ENCODE results near the gene CLPTM1L. TPM values are rescaled to one million over a fixed set of nuclear protein-coding genes. Genes with fewer than 3 reads are reported as not detected.
"Not testable (repeated sequence)": the region's sequence is repeated elsewhere in the genome, so short reads cannot be mapped to it uniquely, and the experiment has no call there.

CLPTM1L gene
- total RNA-seq, 2 donors from 2014 or later = 70.5 to 80.9 TPM

DNA sequence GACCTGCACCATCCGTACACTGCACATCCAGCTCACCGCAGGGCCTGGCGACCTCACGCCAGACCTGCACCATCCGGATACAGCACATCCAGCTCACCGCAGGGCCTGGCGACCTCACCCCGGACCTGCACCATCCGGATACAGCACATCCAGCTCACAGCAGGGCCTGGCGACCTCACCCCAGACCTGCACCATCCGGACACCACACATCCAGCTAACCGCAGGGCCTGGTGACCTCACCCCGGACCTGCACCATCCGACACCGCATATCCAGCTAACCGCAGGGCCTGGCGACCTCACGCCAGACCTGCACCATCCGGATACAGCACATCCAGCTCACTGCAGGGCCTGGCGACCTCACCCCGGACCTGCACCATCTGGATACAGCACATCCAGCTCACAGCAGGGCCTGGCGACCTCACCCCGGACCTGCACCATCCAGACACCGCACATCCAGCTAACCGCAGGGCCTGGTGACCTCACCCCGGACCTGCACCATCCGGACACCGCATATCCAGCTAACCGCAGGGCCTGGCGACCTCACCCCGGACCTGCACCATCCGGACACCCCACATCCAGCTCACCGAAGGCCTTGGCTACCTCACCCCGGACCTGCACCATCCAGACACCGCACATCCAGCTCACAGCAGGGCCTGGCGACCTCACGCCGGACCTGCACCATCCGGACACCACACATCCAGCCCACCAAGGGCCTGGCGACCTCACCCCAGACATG lies 61.7 kb downstream of the CLPTM1L start:
- not testable (repeated sequence) for H3K27me3 Mint-ChIP-seq; H3K9me3 ChIP-seq (ENCODE audit: control insufficient read depth, low read length, poor library complexity, severe bottlenecking); H3K4me1 Mint-ChIP-seq; H3K4me3 Mint-ChIP-seq; H3K36me3 Mint-ChIP-seq (ENCODE audit: low read depth); H3K27ac Mint-ChIP-seq; ATAC-seq
- peak in 1 of 3 donors; percentile 2 for DNase-seq

GRCh38 chr5:1282131-1282992 lies 62.5 kb downstream of the CLPTM1L start:
- no peaks in the 10 kb centered on the region for H3K9me3 ChIP-seq (ENCODE audit: control insufficient read depth, low read length, poor library complexity, severe bottlenecking)
- Mint-ChIP-seq H3K36me3 (ENCODE audit: low read depth) (peaks cover 2% of the 10 kb centered on the region), H3K27ac (peak overlapping the region; percentile 19), H3K4me3 (no peak overlapping the region), H3K27me3 (no peaks in the 10 kb centered on the region), H3K4me1 (peaks cover 6% of the 10 kb centered on the region)
- DNase-seq (peak in 1 of 3 donors; percentile 5), ATAC-seq (no peak)

GRCh38 chr5:1281038-1281882 lies 63.6 kb downstream of the CLPTM1L start:
- no peaks in the 10 kb centered on the region for H3K27me3 Mint-ChIP-seq
- H3K4me3 Mint-ChIP-seq = no peak overlapping the region
- no peaks in the 10 kb centered on the region for H3K9me3 ChIP-seq (ENCODE audit: control insufficient read depth, low read length, poor library complexity, severe bottlenecking)
- ATAC-seq = no peak
- no peaks in the 10 kb centered on the region for H3K36me3 Mint-ChIP-seq (ENCODE audit: low read depth)
- peak overlapping the region; percentile 19 for H3K27ac Mint-ChIP-seq
- peaks cover 6% of the 10 kb centered on the region for H3K4me1 Mint-ChIP-seq
- DNase-seq = no peak

DNA sequence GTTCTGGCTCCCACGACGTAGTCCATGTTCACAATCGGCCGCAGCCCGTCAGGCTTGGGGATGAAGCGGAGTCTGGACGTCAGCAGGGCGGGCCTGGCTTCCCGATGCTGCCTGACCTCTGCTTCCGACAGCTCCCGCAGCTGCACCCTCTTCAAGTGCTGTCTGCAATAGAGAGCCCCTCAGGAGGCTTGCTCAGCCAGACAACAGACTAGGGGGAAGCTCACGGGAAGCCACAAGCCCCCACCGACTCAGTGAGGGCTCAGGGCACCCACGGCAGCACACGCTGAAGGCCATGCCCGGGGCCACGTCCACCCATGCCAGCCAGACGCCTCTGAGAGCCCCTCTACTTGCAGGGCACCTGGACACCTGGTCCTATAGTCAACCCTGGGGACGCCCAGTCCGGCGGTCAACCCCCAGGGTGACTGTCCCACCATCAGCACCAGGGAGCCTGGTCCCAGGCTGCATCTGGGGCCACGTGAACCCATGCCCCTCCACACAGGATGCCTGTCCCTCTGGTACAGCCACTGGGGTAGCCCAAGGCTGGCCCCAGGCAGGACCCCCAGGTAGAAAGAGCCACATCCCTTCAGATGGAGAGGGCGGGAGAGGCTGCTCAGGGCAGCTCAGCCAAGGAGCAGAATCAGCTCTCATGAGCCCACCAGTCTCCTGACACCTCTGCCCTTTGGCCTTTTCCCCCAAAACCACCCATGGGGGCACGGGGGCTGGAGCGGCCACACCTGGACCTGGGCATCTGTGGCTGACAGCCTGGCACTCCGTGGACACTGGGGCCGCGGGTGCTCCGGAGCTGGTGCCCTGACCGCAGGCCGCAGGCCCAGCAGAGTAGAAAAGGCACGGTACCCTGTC lies 64.5 kb downstream of the CLPTM1L start:
- H3K9me3 ChIP-seq (ENCODE audit: control insufficient read depth, low read length, poor library complexity, severe bottlenecking) = no peaks in the 10 kb centered on the region

GRCh38 chr5:1279443-1280151 lies 65.3 kb downstream of the CLPTM1L start:
- ATAC-seq (no peak), DNase-seq (no peak)
- Mint-ChIP-seq H3K4me3 (no peak overlapping the region), H3K36me3 (ENCODE audit: low read depth) (no peaks in the 10 kb centered on the region), H3K27me3 (no peaks in the 10 kb centered on the region), H3K27ac (no peak overlapping the region), H3K4me1 (peaks cover 4% of the 10 kb centered on the region)
- H3K9me3 ChIP-seq (ENCODE audit: control insufficient read depth, low read length, poor library complexity, severe bottlenecking) = no peaks in the 10 kb centered on the region

More for the DNA sequence above, 64.5 kb downstream of the CLPTM1L start:
- Mint-ChIP-seq H3K4me1 (peaks cover 6% of the 10 kb centered on the region), H3K27ac (no peak overlapping the region), H3K4me3 (no peak overlapping the region), H3K36me3 (ENCODE audit: low read depth) (no peaks in the 10 kb centered on the region), H3K27me3 (no peaks in the 10 kb centered on the region)
- ATAC-seq (no peak), DNase-seq (no peak)

GRCh38 chr5:1278656-1279442 lies 66.0 kb downstream of the CLPTM1L start:
- Mint-ChIP-seq H3K27ac (no peak overlapping the region), H3K27me3 (no peaks in the 10 kb centered on the region), H3K4me1 (peaks cover 2% of the 10 kb centered on the region), H3K4me3 (no peak overlapping the region), H3K36me3 (ENCODE audit: low read depth) (no peaks in the 10 kb centered on the region)
- no peaks in the 10 kb centered on the region for H3K9me3 ChIP-seq (ENCODE audit: control insufficient read depth, low read length, poor library complexity, severe bottlenecking)
- DNase-seq (no peak), ATAC-seq (no peak)

GRCh38 chr5:1278216-1278615 lies 66.7 kb downstream of the CLPTM1L start:
- H3K4me1 Mint-ChIP-seq = peaks cover 2% of the 10 kb centered on the region
- no peak overlapping the region for H3K27ac Mint-ChIP-seq
- H3K36me3 Mint-ChIP-seq (ENCODE audit: low read depth) = no peaks in the 10 kb centered on the region
- no peaks in the 10 kb centered on the region for H3K9me3 ChIP-seq (ENCODE audit: control insufficient read depth, low read length, poor library complexity, severe bottlenecking)
- ATAC-seq (no peak), DNase-seq (no peak)
- H3K4me3 Mint-ChIP-seq = no peak overlapping the region
- H3K27me3 Mint-ChIP-seq = no peaks in the 10 kb centered on the region

- Mint-ChIP-seq H3K36me3 (ENCODE audit: low read depth) (no peaks in the 10 kb centered on the region), H3K27ac (no peak overlapping the region), H3K4me3 (no peak overlapping the region), H3K27me3 (no peaks in the 10 kb centered on the region), H3K4me1 (peaks cover 2% of the 10 kb centered on the region)
- no peaks in the 10 kb centered on the region for H3K9me3 ChIP-seq (ENCODE audit: control insufficient read depth, low read length, poor library complexity, severe bottlenecking)
- ATAC-seq = no peak
- no peak for DNase-seq
Observed at GRCh38 chr5:1277781-1278180, 67.1 kb downstream of the CLPTM1L start.

- H3K27me3 Mint-ChIP-seq = no peaks in the 10 kb centered on the region
- ATAC-seq (no peak), DNase-seq (no peak)
- no peak overlapping the region for H3K4me3 Mint-ChIP-seq
- no peaks in the 10 kb centered on the region for H3K9me3 ChIP-seq (ENCODE audit: control insufficient read depth, low read length, poor library complexity, severe bottlenecking)
- H3K36me3 Mint-ChIP-seq (ENCODE audit: low read depth) = no peaks in the 10 kb centered on the region
- no peak overlapping the region for H3K27ac Mint-ChIP-seq
- H3K4me1 Mint-ChIP-seq = peaks cover 2% of the 10 kb centered on the region
Observed at GRCh38 chr5:1277331-1277730, 67.6 kb downstream of the CLPTM1L start.

- no peak overlapping the region for H3K4me3 Mint-ChIP-seq
- H3K9me3 ChIP-seq (ENCODE audit: control insufficient read depth, low read length, poor library complexity, severe bottlenecking) = no peaks in the 10 kb centered on the region
- no peaks in the 10 kb centered on the region for H3K27me3 Mint-ChIP-seq
- ATAC-seq = no peak
- no peak overlapping the region for H3K27ac Mint-ChIP-seq
- peaks cover 2% of the 10 kb centered on the region for H3K4me1 Mint-ChIP-seq
- DNase-seq = no peak
- H3K36me3 Mint-ChIP-seq (ENCODE audit: low read depth) = no peaks in the 10 kb centered on the region
Observed at GRCh38 chr5:1276930-1277329, 68.0 kb downstream of the CLPTM1L start.

All from T-helper 17 cell (primary cell).